Measurements from ENCODE around the gene RAPGEF1. TPM values are rescaled to one million over a fixed set of nuclear protein-coding genes. Genes with fewer than 3 reads are reported as not detected.
A peak's percentile ranks its signal among the peaks of the same experiment; 100 is the strongest.

RAPGEF1 gene
- total and polyA plus RNA-seq, 2 donors (not counting 3 experiments of a cell fraction or from before 2014, with no cell fraction given): 50.0 to 124 TPM

DNA sequence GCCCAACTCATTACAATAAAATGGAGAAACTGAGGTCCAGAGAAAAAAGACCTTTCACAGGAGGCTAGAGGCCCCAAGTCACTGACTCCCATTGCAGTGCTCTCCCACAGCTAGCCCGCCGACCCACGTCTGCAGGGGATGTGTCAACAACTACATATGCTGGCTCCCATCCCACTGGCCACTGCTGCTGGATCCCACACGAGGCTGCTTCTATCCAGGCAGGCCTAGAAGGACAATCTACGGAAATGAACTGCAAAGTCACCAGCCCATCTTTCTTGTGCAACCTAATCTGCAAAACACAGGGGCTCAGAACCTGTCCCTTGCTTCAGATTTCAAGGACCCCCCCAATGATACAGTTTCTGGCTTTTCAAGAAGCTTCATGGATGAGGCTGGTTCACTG, 24.0 kb downstream of the RAPGEF1 start:
- Histone ChIP-seq H4K20me1 (replicated peaks; ENCODE audit: control insufficient read depth, extremely low read depth, insufficient read depth, low read length) (no peaks in the 10 kb centered on the region), H3K27ac (ENCODE audit: insufficient read depth, low read depth, low read length) (peak overlapping the region; percentile 94), H3K9ac (replicated peaks; ENCODE audit: extremely low read depth, insufficient read depth, low read length) (peak overlapping the region; percentile 57), H3K27me3 (ENCODE audit: control insufficient read depth in 2 of 2, insufficient read depth in 2 of 2, low read length in 2 of 2) (no peaks in the 10 kb centered on the region), H3K4me1 (ENCODE audit: control insufficient read depth, extremely low read depth, insufficient read depth, low read length) (peaks cover 38% of the 10 kb centered on the region), H3K9me3 (replicated peaks; ENCODE audit: control insufficient read depth, insufficient read depth, low read length) (no peaks in the 10 kb centered on the region), H3K4me3 (replicated peaks in 1 of 3; ENCODE audit: insufficient read depth in 1 of 3, low read depth in 1 of 3, low read length in 3 of 3) (no peak overlapping the region), H3K36me3 (ENCODE audit: control insufficient read depth in 2 of 2, extremely low read depth in 1 of 2, insufficient read depth in 2 of 2, low read length in 2 of 2) (peaks cover 0 to under 1% of the 10 kb centered on the region in 2 experiments), H3K79me2 (ENCODE audit: control insufficient read depth, insufficient read depth, low read length) (peaks cover 77% of the 10 kb centered on the region), H3K4me2 (ENCODE audit: insufficient read depth, low read length) (peak overlapping the region; percentile 26), H3K9me1 (replicated peaks; ENCODE audit: control insufficient read depth, extremely low read depth, insufficient read depth, low read length) (no peaks in the 10 kb centered on the region), H2AFZ (ENCODE audit: low read depth, low read length) (no peak overlapping the region)
- DNase-seq (ENCODE audit: low read depth, low spot score): peak; percentile 72
- dilution Hi-C loops (cut with MboI; ENCODE audit: extremely low pct_ligation_motif_present, low sequenced_read_pairs) (no loop called here), intact Hi-C loops (cut with micrococcal nuclease) (no loop called here)
- TF ChIP-seq, protein P1, sequence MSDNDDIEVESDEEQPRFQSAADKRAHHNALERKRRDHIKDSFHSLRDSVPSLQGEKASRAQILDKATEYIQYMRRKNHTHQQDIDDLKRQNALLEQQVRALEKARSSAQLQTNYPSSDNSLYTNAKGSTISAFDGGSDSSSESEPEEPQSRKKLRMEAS (IDR thresholded peaks at IDR 0.05; ENCODE audit: insufficient read depth, insufficient read length): no peak
- TF ChIP-seq JUN (IDR thresholded peaks at IDR 0.05; ENCODE audit: borderline replicate concordance, insufficient read depth, insufficient read length, low read depth) (no peak), EZH2 (IDR thresholded peaks at IDR 0.05; ENCODE audit: borderline replicate concordance, low read depth, low read length, severe bottlenecking) (no peak), POLR2AphosphoS5 (IDR thresholded peaks at IDR 0.05; ENCODE audit: insufficient read depth, low read depth, low read length) (no peak), POLR2A (IDR thresholded peaks at IDR 0.05; ENCODE audit: low read depth, low read length) (no peak), FOS (IDR thresholded peaks at IDR 0.05; ENCODE audit: borderline replicate concordance, insufficient read depth, low read length) (no peak), GATA2 (IDR thresholded peaks at IDR 0.05; ENCODE audit: insufficient read depth, insufficient read length, low read depth, low read length) (no peak), MYC (IDR thresholded peaks at IDR 0.05; ENCODE audit: low read depth, low read length) (no peak)
- TF ChIP-seq, protein P2, sequence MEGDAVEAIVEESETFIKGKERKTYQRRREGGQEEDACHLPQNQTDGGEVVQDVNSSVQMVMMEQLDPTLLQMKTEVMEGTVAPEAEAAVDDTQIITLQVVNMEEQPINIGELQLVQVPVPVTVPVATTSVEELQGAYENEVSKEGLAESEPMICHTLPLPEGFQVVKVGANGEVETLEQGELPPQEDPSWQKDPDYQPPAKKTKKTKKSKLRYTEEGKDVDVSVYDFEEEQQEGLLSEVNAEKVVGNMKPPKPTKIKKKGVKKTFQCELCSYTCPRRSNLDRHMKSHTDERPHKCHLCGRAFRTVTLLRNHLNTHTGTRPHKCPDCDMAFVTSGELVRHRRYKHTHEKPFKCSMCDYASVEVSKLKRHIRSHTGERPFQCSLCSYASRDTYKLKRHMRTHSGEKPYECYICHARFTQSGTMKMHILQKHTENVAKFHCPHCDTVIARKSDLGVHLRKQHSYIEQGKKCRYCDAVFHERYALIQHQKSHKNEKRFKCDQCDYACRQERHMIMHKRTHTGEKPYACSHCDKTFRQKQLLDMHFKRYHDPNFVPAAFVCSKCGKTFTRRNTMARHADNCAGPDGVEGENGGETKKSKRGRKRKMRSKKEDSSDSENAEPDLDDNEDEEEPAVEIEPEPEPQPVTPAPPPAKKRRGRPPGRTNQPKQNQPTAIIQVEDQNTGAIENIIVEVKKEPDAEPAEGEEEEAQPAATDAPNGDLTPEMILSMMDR (IDR thresholded peaks at IDR 0.05; ENCODE audit: extremely low read depth in 1 of 2, insufficient read depth in 1 of 2, low read depth in 1 of 2, low read length in 2 of 2): no peak
- CTCF ChIA-PET: interaction anchor here (0.9 to 3.1 kb wide), 5 partner anchors 9 to 125 kb away, joined by 5 to 20 read pairs (median 6); partner anchors contain the start of gene RAPGEF1
- POLR2A ChIA-PET: interaction anchor here (0.7 kb wide), 1 partner anchor 12 kb away, joined by 5 read pairs; no protein-coding TSS in a partner anchor
- peak; percentile 53 for FAIRE-seq
- no TSS peak for BruUV-seq (replicated peaks)
